Keratinocyte (primary cell): ENCODE data around the gene MED17. TPM values are rescaled to one million over a fixed set of nuclear protein-coding genes. Genes with fewer than 3 reads are reported as not detected.

Experiments
- DNase-seq: peaks from one replicate; pipeline ENCODE4 v3.0.0-alpha.2; 2011; ENCODE audit warnings: low read depth, missing footprints, low spot score
- FAIRE-seq: peaks from 2 replicates; lab custom pipeline; 2011; peaks lifted over from hg19 to GRCh38; lab: Jason Lieb, UNC
- H2AFZ ChIP-seq: 2 replicates; pipeline ENCODE4 v1.6.0; 2012; ENCODE audit warnings: low read length, control low read depth, inconsistent platforms; ENCODE audit not compliant: control insufficient read depth
- H3K27ac ChIP-seq: 2 replicates; pipeline ENCODE4 v1.5.1; 2011; ENCODE audit warnings: low read length; ENCODE audit not compliant: control insufficient read depth, insufficient read depth
- H3K27me3 ChIP-seq: 3 replicates; pipeline ENCODE4 v1.6.0; 2011; ENCODE audit warnings: low read length; ENCODE audit not compliant: control insufficient read depth, insufficient read depth; ENCODE audit errors: extremely low read depth
- H3K36me3 ChIP-seq, 2 experiments: 2 replicates in 1 of 2; 3 replicates in 1 of 2; pipeline ENCODE4 v1.5.1; 2011; ENCODE audit warnings: low read length in 2 of 2, mild to moderate bottlenecking in 1 of 2; ENCODE audit not compliant: control insufficient read depth in 2 of 2, insufficient read depth in 2 of 2; ENCODE audit errors: extremely low read depth in 1 of 2
- H3K4me1 ChIP-seq: 3 replicates; pipeline ENCODE4 v1.5.1; 2011; ENCODE audit warnings: low read length; ENCODE audit not compliant: control insufficient read depth, insufficient read depth; ENCODE audit errors: extremely low read depth
- H3K4me2 ChIP-seq: 3 replicates; pipeline ENCODE4 v1.6.0; 2011; ENCODE audit warnings: low read depth, low read length; ENCODE audit not compliant: control insufficient read depth, insufficient read depth; ENCODE audit errors: extremely low read depth
- H3K4me3 ChIP-seq, 3 experiments: fragments of 200-600 bp in 1 of 3; sonication (generic) in 1 of 3; 2 replicates in 2 of 3; 3 replicates in 1 of 3; pipeline ENCODE4 v1.5.1; 2011 to 2016; ENCODE audit warnings: low read length in 3 of 3, mild to moderate bottlenecking in 3 of 3, control low read depth in 2 of 3, inconsistent platforms in 1 of 3, low read depth in 1 of 3, mixed read lengths in 1 of 3, mixed run types in 1 of 3, moderate library complexity in 1 of 3; ENCODE audit not compliant: control insufficient read depth in 2 of 3, insufficient read depth in 2 of 3; ENCODE audit errors: extremely low read depth in 1 of 3
- H3K79me2 ChIP-seq: 2 replicates; pipeline ENCODE4 v1.6.0; 2012; ENCODE audit warnings: low read length; ENCODE audit not compliant: control insufficient read depth, insufficient read depth
- H3K9ac ChIP-seq: 3 replicates; pipeline ENCODE4 v1.6.0; 2011; ENCODE audit warnings: low read length; ENCODE audit not compliant: control insufficient read depth, insufficient read depth; ENCODE audit errors: extremely low read depth
- H3K9me1 ChIP-seq: 3 replicates; pipeline ENCODE4 v1.6.0; 2011; ENCODE audit warnings: low read length; ENCODE audit not compliant: control insufficient read depth, insufficient read depth; ENCODE audit errors: extremely low read depth
- H3K9me3 ChIP-seq: 2 replicates; pipeline ENCODE4 v1.5.1; 2012; ENCODE audit warnings: low read depth, low read length; ENCODE audit not compliant: control insufficient read depth
- H4K20me1 ChIP-seq: 3 replicates; pipeline ENCODE4 v1.6.0; 2011; ENCODE audit warnings: low read length; ENCODE audit not compliant: control insufficient read depth, insufficient read depth; ENCODE audit errors: extremely low read depth
- CTCF ChIP-seq, 3 experiments: IDR thresholded peaks in 1 of 3; conservative IDR thresholded peaks in 1 of 3; optimal IDR thresholded peaks in 1 of 3; 2 replicates in 2 of 3; 3 replicates in 1 of 3; pipeline versions ENCODE3 to v1.5.1; 2011; ENCODE audit warnings: low read length in 3 of 3, mild to moderate bottlenecking in 3 of 3, moderate library complexity in 2 of 3, control low read depth in 1 of 3, inconsistent platforms in 1 of 3; ENCODE audit not compliant: insufficient read depth in 2 of 3; ENCODE audit errors: extremely low read depth in 1 of 3
- EZH2 ChIP-seq: IDR thresholded peaks from one replicate; pipeline ENCODE4 v1.6.1; 2012; ENCODE audit warnings: inconsistent platforms, mild to moderate bottlenecking, low read length, moderate library complexity
- dilution Hi-C: fragments of 300-500 bp; cut with MboI; formaldehyde crosslinking; loops from one replicate; pipeline ENCODE4 v1.7.0; 2020; ENCODE audit warnings: low sequenced_read_pairs; ENCODE audit not compliant: extremely low pct_ligation_motif_present
- polyA plus RNA-seq, 5 experiments: library from polyadenylated mRNA; depleted of rRNA in 3 of 5; stranded (reverse) in 3 of 5; stranded (forward) in 1 of 5; unstranded in 1 of 5; fragments of >200 nt; gene quantifications; 1 replicate in 1 of 5; 2 replicates in 3 of 5; 3 replicates in 1 of 5; pipeline versions ENCODE4 v1.2.1 to v1.2.3, GENCODE V29; 2011 to 2012; ENCODE audit warnings: missing spikeins in 2 of 5, low read depth in 1 of 5, low replicate concordance in 1 of 5

MED17 gene
- polyA plus RNA-seq, 1 donor (not counting 4 experiments of a cell fraction or from before 2014, with no cell fraction given): 25.1 TPM

GRCh38 chr11:93784935-93785360, 866 bp downstream of the MED17 start:
- H3K4me2 ChIP-seq: peak overlapping the region; percentile 83
- no peak overlapping the region for H2AFZ ChIP-seq
- H3K36me3 ChIP-seq: peaks cover 3 to 11% of the 10 kb centered on the region in 2 experiments
- H3K9me1 ChIP-seq: no peaks in the 10 kb centered on the region
- H3K27me3 ChIP-seq: no peaks in the 10 kb centered on the region
- H3K79me2 ChIP-seq: peaks cover 58% of the 10 kb centered on the region
- H3K9me3 ChIP-seq: no peaks in the 10 kb centered on the region
- TF ChIP-seq CTCF (optimal IDR thresholded peaks at IDR 0.05 in 1 of 3, IDR thresholded peaks at IDR 0.05 in 1 of 3, conservative IDR thresholded peaks at IDR 0.05 in 1 of 3; ENCODE audit: extremely low read depth in 1 of 3, insufficient read depth in 2 of 3, low read length in 3 of 3) (no peak), EZH2 (no peak)
- peak overlapping the region; percentile 98 for H3K9ac ChIP-seq
- peaks cover 12% of the 10 kb centered on the region for H4K20me1 ChIP-seq
- FAIRE-seq (no peak), DNase-seq (no peak)
- peak overlapping the region; percentile 85 to 97 (median 90) for H3K4me3 ChIP-seq
- dilution Hi-C loops: no loop called here
- peak overlapping the region; percentile 95 for H3K27ac ChIP-seq
- H3K4me1 ChIP-seq: peaks cover 27% of the 10 kb centered on the region

- H3K9me3 ChIP-seq: no peaks in the 10 kb centered on the region
- no peak overlapping the region for H3K9ac ChIP-seq
- no peak overlapping the region for H2AFZ ChIP-seq
- no peak overlapping the region for H3K4me2 ChIP-seq
- H3K27me3 ChIP-seq: no peaks in the 10 kb centered on the region
- H4K20me1 ChIP-seq: no peaks in the 10 kb centered on the region
- H3K36me3 ChIP-seq: peaks cover 13 to 30% of the 10 kb centered on the region in 2 experiments
- H3K79me2 ChIP-seq: peaks cover 42% of the 10 kb centered on the region
- TF ChIP-seq CTCF (optimal IDR thresholded peaks at IDR 0.05 in 1 of 3, IDR thresholded peaks at IDR 0.05 in 1 of 3, conservative IDR thresholded peaks at IDR 0.05 in 1 of 3; ENCODE audit: extremely low read depth in 1 of 3, insufficient read depth in 2 of 3, low read length in 3 of 3): no peak
- no peak for TF ChIP-seq EZH2
- H3K9me1 ChIP-seq: no peaks in the 10 kb centered on the region
- no peak for DNase-seq
- peaks cover 8% of the 10 kb centered on the region for H3K4me1 ChIP-seq
- H3K27ac ChIP-seq: no peak overlapping the region
- dilution Hi-C loops: no loop called here
- H3K4me3 ChIP-seq: no peak overlapping the region
- no peak for FAIRE-seq
Observed at GRCh38 chr11:93791493-93791892, 7.4 kb downstream of the MED17 start.
